Astrocyte of the hippocampus (primary cell): Measurements from ENCODE around the gene NUDT16L1.

Experiments
- DNase-seq: peaks from one replicate; pipeline ENCODE4 v3.0.0; 2011; ENCODE audit warnings: low read depth, low spot score

NUDT16L1 gene

GRCh38 chr16:4682084-4682591 is 11.2 kb upstream of the NUDT16L1 start:
- DNase-seq = no peak

DNA sequence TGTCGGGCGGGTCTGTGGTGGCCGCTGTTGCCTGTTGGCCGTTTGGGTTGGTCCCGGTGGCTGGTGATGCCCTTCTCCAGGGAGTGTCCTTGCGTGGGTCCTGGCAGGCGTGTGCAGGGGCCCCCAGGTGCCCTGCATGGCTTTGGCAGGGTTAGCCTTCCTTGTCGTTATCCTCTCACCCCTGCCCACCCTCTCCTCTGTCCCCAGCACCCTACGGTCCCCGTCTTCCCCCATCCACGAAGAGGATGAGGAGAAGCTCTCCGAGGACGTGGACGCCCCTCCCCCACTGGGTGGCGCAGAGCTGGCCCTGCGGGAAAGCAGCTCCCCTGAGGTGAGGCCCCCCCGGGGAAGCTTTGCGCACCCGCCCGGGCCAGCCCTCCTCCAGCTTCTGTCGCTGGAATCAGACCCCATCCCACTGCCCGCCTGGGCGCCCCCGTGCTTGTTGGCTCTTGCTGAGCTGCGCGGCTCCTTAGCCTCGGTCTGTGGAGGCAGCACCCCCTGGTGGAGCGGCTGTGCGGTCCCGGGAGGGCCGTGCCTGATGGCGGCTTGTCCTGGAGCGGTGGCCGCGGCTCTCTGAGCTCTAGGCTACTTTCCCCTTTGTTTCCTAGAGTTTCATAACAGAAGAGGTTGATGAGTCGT is 10.6 kb upstream of the NUDT16L1 start:
- peak; percentile 67 for DNase-seq

- no peak for DNase-seq
Measured at GRCh38 chr16:4683255-4684057, 9.9 kb upstream of the NUDT16L1 start.

DNA sequence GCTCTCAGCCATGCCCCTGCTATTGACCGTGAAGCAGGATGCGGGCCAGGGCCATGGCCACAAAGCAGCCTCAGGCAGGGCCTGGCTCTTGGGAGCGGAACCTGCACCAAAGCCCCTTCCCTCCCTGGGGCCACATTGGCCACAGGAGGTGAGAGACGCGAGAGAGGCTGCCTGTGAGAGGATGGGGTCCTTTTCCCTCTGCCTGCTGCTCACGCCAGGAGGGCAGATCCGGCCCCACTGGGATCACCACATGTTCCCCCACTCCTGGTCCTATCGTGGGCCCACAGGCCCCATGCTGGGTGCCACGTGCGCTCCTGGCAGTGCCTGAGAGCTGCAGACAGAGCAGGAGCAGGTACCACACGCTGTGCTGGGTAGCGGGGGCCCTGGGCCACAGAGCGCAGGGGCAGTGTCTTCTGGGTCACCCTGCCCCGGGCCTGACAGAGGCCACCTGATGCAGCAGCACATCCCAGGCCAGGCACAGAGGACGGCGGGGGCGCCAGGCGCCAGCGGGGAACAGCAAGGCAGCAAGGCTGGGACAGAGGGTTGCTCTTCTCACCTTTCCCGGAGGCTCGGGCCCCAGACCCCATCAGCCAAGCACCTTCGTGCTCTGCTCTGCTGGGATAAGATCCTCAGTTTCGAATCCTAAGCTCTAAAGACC is 9.2 kb upstream of the NUDT16L1 start:
- no peak for DNase-seq

DNA sequence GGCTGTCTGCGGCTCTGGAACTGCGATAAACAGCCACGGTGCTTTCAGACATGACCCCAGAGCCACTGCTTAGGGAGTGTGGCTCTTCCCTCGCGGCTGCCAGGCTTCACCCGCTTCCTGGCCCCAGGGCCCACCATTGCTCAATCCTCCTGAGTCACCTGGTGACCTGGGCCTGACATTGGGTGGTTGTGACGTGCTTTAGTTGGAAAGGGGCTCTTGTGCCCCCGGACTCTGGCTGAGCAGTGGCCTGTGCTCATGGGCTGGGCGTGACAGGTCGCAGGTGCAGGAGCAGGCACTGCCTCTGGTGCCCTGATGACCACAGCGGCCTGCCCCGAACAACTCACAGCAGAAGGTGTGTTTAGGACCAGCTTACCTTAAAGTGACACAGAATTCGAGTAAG is 8.6 kb upstream of the NUDT16L1 start:
- no peak for DNase-seq

DNA sequence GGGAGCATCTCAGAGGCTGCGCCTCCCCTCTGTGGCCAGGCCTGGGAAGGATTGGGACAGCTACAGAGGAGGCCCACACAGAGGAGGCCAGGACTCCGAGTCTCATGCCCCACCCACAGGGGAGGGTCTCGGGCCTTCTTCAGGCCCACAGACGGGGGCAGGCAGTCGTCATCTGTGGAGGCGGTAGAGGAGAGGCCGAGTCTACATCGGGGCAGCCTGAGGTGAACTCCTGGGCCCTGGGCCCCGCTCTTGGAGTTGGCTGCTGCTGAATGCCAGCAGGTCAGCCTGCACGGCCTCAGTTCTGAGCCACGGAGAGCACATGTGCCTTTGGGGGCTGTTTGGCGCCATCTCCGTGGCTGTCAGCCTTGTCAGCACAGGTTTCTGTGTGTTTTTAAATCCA is 8.1 kb upstream of the NUDT16L1 start:
- DNase-seq = no peak

DNA sequence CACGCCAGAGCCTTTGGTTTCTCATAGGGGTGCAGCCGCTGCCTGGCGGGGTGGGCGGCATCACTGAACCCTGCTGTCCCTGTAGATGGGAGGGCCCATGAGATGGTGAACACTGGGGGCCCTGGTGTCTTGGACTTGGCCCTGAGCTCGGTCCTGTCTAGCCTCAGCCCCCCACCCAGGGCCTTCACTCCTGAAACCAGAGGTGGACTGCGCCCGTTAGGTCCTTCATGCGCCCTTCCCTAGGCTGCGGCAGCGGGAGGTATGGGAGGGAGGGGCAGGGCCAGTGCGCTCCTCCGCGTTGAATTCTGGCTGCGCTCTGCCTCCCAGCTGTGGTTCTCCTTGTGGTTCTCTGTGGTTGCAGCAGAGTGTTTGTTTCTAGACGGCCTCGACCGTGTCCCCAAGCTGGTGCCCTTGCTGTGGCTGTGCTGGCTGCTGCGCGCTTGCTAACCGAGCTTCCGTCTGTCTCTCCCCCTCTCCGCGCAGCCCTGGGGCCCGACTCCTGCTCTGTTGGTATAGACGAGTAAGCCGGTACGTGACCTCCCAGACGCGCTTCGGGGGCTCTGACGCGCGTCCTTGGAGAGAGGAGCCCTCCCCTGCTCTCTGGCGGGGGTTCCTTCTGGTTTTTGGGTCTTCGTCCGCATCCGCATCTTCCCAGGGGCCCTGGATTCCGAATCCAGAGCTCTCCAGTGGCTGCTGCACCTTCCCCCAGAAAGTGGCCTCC is 7.4 kb upstream of the NUDT16L1 start:
- no peak for DNase-seq

DNA sequence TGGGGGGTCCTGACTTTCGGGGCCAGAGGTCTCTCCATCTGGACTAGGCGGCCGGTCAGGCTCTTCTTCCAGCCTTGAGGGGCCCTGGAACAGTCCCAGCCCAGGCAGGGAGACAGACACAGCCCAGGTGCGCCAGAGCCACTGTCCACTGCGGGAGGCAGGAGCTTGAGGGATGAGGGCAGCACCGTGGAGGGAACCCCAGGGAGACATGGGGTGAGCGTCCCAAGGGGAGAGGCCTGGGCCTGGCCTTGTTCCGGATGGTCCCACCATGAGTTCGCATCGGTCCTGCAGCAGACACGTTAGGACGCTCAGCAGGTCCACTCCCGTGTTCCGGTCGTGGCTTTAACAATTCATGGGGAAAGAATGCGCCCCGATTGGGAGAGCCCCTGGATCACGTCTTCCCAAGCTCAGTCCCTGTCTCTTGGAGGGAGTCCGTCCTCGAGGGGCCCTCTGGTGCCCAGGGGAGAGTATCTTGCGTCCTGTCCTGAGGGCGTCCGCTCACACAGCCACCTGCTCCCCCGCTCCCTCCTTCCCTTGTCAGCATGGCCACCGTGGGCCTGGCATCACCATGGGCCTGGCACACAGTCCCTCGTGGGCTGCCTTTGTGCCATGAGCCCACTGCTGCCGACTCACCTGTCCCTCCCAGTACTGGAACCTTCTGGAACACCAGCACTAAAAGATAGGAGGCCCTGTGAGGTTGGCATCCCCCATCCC is 6.7 kb upstream of the NUDT16L1 start:
- no peak for DNase-seq

GRCh38 chr16:4687416-4687815 is 5.9 kb upstream of the NUDT16L1 start:
- DNase-seq = no peak

DNA sequence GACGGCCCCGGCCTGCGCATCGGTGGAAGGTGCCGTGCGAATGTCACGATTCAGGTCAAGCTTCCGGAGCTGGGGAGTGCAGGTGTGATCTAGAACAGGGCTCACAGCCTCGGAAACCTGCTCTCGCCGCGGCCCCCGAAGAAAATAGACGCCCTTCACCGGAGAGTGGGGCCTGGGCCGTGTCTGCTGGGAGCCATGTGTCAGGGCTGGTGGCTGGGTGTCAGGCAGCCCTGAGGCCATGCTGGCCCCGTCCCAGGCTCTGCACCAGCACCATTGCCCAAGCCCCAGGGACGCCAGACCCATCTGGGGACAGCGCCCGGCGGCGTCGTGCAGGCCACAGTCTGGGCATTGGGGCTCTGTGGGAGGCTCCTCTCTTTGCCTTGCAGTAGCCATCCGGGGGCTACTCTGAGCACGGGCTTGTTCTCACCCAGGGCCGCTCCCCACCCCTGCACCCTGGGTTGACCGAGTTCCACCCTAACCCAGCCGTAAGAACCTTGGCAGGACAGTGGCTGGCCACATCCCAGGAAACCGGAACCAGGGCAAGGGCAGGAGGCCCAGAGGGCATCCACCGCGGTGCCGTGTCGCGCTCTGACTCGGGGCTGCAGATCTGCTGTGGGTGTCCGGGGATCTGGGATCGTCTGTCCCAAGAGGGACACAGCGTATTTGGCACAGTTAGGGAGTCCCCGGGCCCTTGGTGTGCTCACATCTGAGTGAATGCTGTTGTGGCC is 5.3 kb upstream of the NUDT16L1 start:
- DNase-seq = no peak

DNA sequence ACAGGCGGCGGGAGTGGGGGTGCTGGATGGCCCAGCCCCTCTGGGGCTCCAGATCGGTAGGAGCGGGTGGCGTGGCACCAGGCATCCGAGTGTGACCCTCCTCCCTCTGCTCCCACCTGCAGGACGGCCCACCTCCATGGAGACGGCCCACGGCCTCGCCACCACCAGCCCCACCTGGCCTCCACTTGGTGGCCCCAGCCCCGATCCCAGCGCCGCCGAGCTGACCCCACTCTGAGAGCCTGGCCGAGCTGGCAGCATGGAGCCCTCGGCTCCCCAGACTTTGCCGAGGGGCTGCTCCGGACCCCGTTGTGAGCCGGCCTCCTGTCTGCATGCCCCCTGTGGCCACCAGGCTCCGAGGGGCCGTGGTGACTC is 4.7 kb upstream of the NUDT16L1 start:
- no peak for DNase-seq

DNA sequence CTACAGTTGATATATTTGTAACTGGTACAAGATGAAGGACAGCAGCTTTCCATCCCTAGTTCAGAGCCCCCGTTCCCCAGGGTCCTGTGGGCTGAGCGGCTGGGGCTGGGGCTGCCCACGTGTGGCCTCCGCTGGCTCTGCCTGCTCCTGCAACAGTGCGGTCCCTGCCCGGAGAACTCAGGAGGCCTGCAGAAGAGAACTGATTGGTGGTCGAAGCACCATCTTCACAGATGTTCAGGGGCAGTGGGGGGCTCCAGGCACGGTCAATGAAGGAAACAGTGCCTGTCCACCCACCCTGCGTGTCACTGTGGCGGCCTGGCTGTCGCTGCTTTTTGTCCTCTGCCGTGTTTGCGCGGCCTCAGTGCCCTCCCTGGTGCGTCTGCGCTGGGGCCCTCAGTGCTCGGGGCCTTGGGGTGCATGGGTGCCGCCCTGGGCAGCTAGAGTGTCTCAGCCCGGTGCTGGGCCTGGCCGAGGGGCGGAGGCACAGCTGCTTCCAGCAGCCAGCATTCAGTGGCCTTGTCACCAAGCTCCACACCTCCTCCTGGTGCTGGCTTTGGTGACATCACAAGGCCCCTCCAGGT is 4.2 kb upstream of the NUDT16L1 start:
- no peak for DNase-seq

DNA sequence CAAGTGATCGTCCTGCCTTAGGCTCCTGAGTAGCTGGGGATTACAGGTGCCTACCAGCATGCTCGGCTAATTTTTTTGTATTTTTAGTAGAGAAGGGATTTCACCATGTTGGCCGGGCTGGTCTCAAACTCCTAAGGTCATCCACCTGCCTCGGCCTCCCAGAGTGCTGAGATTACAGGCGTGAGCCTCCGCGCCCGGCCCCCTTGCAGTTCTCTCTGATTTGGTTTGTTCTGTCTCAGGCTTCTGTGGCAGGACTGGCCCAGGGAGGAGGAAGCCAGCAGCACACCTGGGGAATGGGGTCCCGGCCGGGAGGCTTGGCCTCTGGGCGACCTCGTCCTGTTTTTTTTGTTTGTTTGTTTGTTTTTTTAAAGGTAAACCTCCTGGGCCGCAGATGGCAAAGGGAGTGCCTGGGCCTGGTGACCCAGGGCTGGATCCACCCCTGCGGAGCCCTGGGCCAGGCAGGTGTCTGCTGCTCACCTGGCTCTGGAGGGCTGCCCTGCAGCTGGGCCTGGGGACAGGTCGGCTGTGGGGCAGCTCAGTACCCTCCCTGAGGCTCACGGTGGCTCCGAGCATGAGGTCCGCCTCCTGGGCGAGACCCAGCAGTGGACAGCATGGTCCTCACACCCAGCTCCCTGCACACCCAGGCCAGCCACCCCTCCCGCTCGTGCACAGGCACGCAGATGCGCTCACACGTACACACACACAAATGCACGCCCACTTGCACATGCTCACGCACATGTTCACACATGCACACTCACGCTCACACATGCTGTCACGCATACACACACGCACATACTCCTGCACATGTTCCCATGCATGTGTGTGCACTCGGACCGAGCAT is 3.3 kb upstream of the NUDT16L1 start:
- no peak for DNase-seq

DNA sequence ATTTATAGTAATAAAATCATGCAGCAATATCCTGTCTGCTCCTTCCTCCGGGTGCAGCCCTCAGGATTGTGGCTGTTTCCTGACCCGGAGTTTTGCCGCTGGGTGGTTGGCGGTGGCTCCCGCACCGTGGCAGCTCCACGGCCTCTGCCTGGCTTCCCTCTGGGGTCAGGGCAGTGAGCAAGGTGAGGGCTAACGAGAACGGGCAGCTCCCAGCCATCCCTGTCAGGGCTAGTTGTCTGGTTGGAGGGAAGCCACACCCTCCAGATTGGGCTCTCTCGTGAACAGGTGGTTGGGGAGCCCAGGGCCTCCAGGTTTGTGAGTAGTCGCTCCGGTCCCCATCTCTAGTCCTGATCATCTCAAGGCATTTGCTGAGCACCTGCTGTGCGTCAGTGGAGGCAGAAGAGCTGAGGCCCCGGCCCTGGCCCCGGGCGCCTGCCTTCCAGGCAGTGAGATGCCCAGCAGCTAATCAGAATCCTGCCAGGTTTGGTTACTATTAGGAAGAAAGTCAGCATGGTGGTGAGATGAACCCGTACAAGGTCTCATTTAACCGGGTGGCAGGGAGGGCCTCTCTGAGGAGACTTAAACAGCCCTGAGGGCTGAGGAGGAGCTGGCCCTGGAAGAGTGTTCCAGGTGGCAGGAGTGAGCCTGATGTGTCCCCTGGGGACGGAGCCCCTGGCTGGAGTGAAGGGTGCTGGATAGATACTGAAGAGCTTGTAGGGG is 2.3 kb upstream of the NUDT16L1 start:
- no peak for DNase-seq

GRCh38 chr16:4691666-4692412 is 1.5 kb upstream of the NUDT16L1 start:
- no peak for DNase-seq

- no peak for DNase-seq
Measured at GRCh38 chr16:4692460-4693295, 684 bp upstream of the NUDT16L1 start.
